Measurements from ENCODE around the gene ZBTB16. TPM values are rescaled to one million over a fixed set of nuclear protein-coding genes. Genes with fewer than 3 reads are reported as not detected.

The ZBTB16 gene
- total RNA-seq, 2 experiments from 2014 or later = 11.0 to 11.8 TPM

GRCh38 chr11:114091516-114092397 lies 32.2 kb downstream of the ZBTB16 start:
- POLR2A ChIA-PET = no interaction called here
- H3K4me1 Mint-ChIP-seq = peaks cover 12% of the 10 kb centered on the region
- CTCF ChIA-PET = no interaction called here
- H3K27ac Mint-ChIP-seq = no peak overlapping the region
- no peak for DNase-seq
- H3K36me3 Mint-ChIP-seq (ENCODE audit: low read depth) = peaks cover 5% of the 10 kb centered on the region
- no peaks in the 10 kb centered on the region for H3K9me3 Mint-ChIP-seq
- H3K4me3 Mint-ChIP-seq = no peak overlapping the region
- H3K27me3 Mint-ChIP-seq = peaks cover 2% of the 10 kb centered on the region

GRCh38 chr11:114092478-114092877 lies 33.0 kb downstream of the ZBTB16 start:
- H3K4me1 Mint-ChIP-seq = peaks cover 7% of the 10 kb centered on the region
- no peak for DNase-seq
- no peak overlapping the region for H3K27ac Mint-ChIP-seq
- ChIA-PET POLR2A (no interaction called here), CTCF (no interaction called here)
- peaks cover under 1% of the 10 kb centered on the region for H3K36me3 Mint-ChIP-seq (ENCODE audit: low read depth)
- no peaks in the 10 kb centered on the region for H3K9me3 Mint-ChIP-seq
- no peak overlapping the region for H3K4me3 Mint-ChIP-seq
- peaks cover 6% of the 10 kb centered on the region for H3K27me3 Mint-ChIP-seq

- H3K4me3 Mint-ChIP-seq = no peak overlapping the region
- H3K27me3 Mint-ChIP-seq = peaks cover 6% of the 10 kb centered on the region
- ChIA-PET POLR2A (no interaction called here), CTCF (no interaction called here)
- H3K36me3 Mint-ChIP-seq (ENCODE audit: low read depth) = no peaks in the 10 kb centered on the region
- no peak for DNase-seq
- no peaks in the 10 kb centered on the region for H3K9me3 Mint-ChIP-seq
- peaks cover 3% of the 10 kb centered on the region for H3K4me1 Mint-ChIP-seq
- H3K27ac Mint-ChIP-seq = no peak overlapping the region
These were observed 33.4 kb downstream of the ZBTB16 start for GRCh38 chr11:114092953-114093352.

GRCh38 chr11:114094516-114094915 lies 35.0 kb downstream of the ZBTB16 start:
- H3K4me3 Mint-ChIP-seq = no peak overlapping the region
- POLR2A ChIA-PET = interaction anchor here (1.0 kb wide), 1 partner anchor 50 kb away, joined by 3 read pairs; no protein-coding TSS in a partner anchor

GRCh38 chr11:114095899-114096298 lies 36.4 kb downstream of the ZBTB16 start:
- POLR2A ChIA-PET = no interaction called here
- Mint-ChIP-seq H3K9me3 (no peaks in the 10 kb centered on the region), H3K4me1 (peaks cover 13% of the 10 kb centered on the region)

More at GRCh38 chr11:114094516-114094915, 35.0 kb downstream of the ZBTB16 start:
- no peaks in the 10 kb centered on the region for H3K9me3 Mint-ChIP-seq
- H3K4me1 Mint-ChIP-seq = peaks cover 8% of the 10 kb centered on the region
- no peak for DNase-seq
- CTCF ChIA-PET = no interaction called here
- H3K27me3 Mint-ChIP-seq = peaks cover 6% of the 10 kb centered on the region
- no peaks in the 10 kb centered on the region for H3K36me3 Mint-ChIP-seq (ENCODE audit: low read depth)
- H3K27ac Mint-ChIP-seq = no peak overlapping the region

GRCh38 chr11:114097832-114098231 lies 38.3 kb downstream of the ZBTB16 start:
- DNase-seq = no peak
- POLR2A ChIA-PET = no interaction called here
- no peak overlapping the region for H3K4me3 Mint-ChIP-seq

More at GRCh38 chr11:114095899-114096298, 36.4 kb downstream of the ZBTB16 start:
- H3K36me3 Mint-ChIP-seq (ENCODE audit: low read depth) = no peaks in the 10 kb centered on the region
- no peak overlapping the region for H3K4me3 Mint-ChIP-seq
- H3K27ac Mint-ChIP-seq = no peak overlapping the region
- CTCF ChIA-PET = no interaction called here
- DNase-seq = no peak
- peaks cover 6% of the 10 kb centered on the region for H3K27me3 Mint-ChIP-seq

GRCh38 chr11:114098927-114099326 lies 39.4 kb downstream of the ZBTB16 start:
- H3K4me3 Mint-ChIP-seq = no peak overlapping the region

More at GRCh38 chr11:114097832-114098231, 38.3 kb downstream of the ZBTB16 start:
- no peaks in the 10 kb centered on the region for H3K9me3 Mint-ChIP-seq
- peaks cover 8% of the 10 kb centered on the region for H3K27me3 Mint-ChIP-seq
- CTCF ChIA-PET = no interaction called here
- no peaks in the 10 kb centered on the region for H3K36me3 Mint-ChIP-seq (ENCODE audit: low read depth)
- H3K4me1 Mint-ChIP-seq = peaks cover 28% of the 10 kb centered on the region
- no peak overlapping the region for H3K27ac Mint-ChIP-seq

GRCh38 chr11:114099392-114100178 lies 40.1 kb downstream of the ZBTB16 start:
- POLR2A ChIA-PET = interaction anchor here (0.6 to 1.0 kb wide), 2 partner anchors 10 to 216 kb away, joined by 3 to 4 read pairs; no protein-coding TSS in a partner anchor
- H3K27me3 Mint-ChIP-seq = peaks cover 8% of the 10 kb centered on the region
- H3K4me1 Mint-ChIP-seq = peaks cover 45% of the 10 kb centered on the region
- CTCF ChIA-PET = interaction anchor here (1.2 kb wide), 1 partner anchor 73 kb away, joined by 3 read pairs; no protein-coding TSS in a partner anchor
- no peaks in the 10 kb centered on the region for H3K36me3 Mint-ChIP-seq (ENCODE audit: low read depth)
- H3K27ac Mint-ChIP-seq = no peak overlapping the region
- no peak overlapping the region for H3K4me3 Mint-ChIP-seq
- H3K9me3 Mint-ChIP-seq = no peaks in the 10 kb centered on the region
- no peak for DNase-seq

More at GRCh38 chr11:114098927-114099326, 39.4 kb downstream of the ZBTB16 start:
- Mint-ChIP-seq H3K9me3 (no peaks in the 10 kb centered on the region), H3K27me3 (peaks cover 8% of the 10 kb centered on the region), H3K36me3 (ENCODE audit: low read depth) (no peaks in the 10 kb centered on the region), H3K27ac (no peak overlapping the region), H3K4me1 (peaks cover 39% of the 10 kb centered on the region)
- ChIA-PET POLR2A (no interaction called here), CTCF (interaction anchor here (1.2 kb wide), 1 partner anchor 73 kb away, joined by 3 read pairs; no protein-coding TSS in a partner anchor)
- no peak for DNase-seq

GRCh38 chr11:114102993-114103896 lies 43.7 kb downstream of the ZBTB16 start:
- CTCF ChIA-PET = no interaction called here
- H3K27ac Mint-ChIP-seq = peak overlapping the region; percentile 76

GRCh38 chr11:114105611-114106010 lies 46.1 kb downstream of the ZBTB16 start:
- peaks cover 52% of the 10 kb centered on the region for H3K4me1 Mint-ChIP-seq
- H3K9me3 Mint-ChIP-seq = no peaks in the 10 kb centered on the region
- no peak overlapping the region for H3K27ac Mint-ChIP-seq
- peaks cover 24% of the 10 kb centered on the region for H3K27me3 Mint-ChIP-seq
- no peaks in the 10 kb centered on the region for H3K36me3 Mint-ChIP-seq (ENCODE audit: low read depth)
- no peak overlapping the region for H3K4me3 Mint-ChIP-seq
- ChIA-PET CTCF (interaction anchor here (0.6 kb wide), 1 partner anchor 143 kb away, joined by 3 read pairs; no protein-coding TSS in a partner anchor), POLR2A (no interaction called here)
- no peak for DNase-seq

More at GRCh38 chr11:114102993-114103896, 43.7 kb downstream of the ZBTB16 start:
- Mint-ChIP-seq H3K36me3 (ENCODE audit: low read depth) (no peaks in the 10 kb centered on the region), H3K4me3 (no peak overlapping the region), H3K9me3 (no peaks in the 10 kb centered on the region), H3K4me1 (peaks cover 51% of the 10 kb centered on the region), H3K27me3 (peaks cover 8% of the 10 kb centered on the region)
- peak; percentile 31 for DNase-seq
- POLR2A ChIA-PET = no interaction called here

GRCh38 chr11:114106047-114106446 lies 46.5 kb downstream of the ZBTB16 start:
- no peak overlapping the region for H3K27ac Mint-ChIP-seq
- peaks cover 52% of the 10 kb centered on the region for H3K4me1 Mint-ChIP-seq

GRCh38 chr11:114106986-114107385 lies 47.5 kb downstream of the ZBTB16 start:
- Mint-ChIP-seq H3K27ac (no peak overlapping the region), H3K36me3 (ENCODE audit: low read depth) (no peaks in the 10 kb centered on the region), H3K9me3 (no peaks in the 10 kb centered on the region), H3K27me3 (peaks cover 35% of the 10 kb centered on the region), H3K4me1 (peaks cover 51% of the 10 kb centered on the region), H3K4me3 (no peak overlapping the region)
- no peak for DNase-seq
- POLR2A ChIA-PET = interaction anchor here (1.5 kb wide), 1 partner anchor 47 kb away, joined by 3 read pairs; the partner anchor contains the start of gene ZBTB16
- CTCF ChIA-PET = interaction anchor here (2.5 kb wide), 1 partner anchor 154 kb away, joined by 8 read pairs; no protein-coding TSS in a partner anchor

More at GRCh38 chr11:114106047-114106446, 46.5 kb downstream of the ZBTB16 start:
- peaks cover 29% of the 10 kb centered on the region for H3K27me3 Mint-ChIP-seq
- POLR2A ChIA-PET = no interaction called here
- no peak overlapping the region for H3K4me3 Mint-ChIP-seq
- no peaks in the 10 kb centered on the region for H3K36me3 Mint-ChIP-seq (ENCODE audit: low read depth)
- CTCF ChIA-PET = interaction anchor here (2.5 kb wide), 1 partner anchor 155 kb away, joined by 8 read pairs; no protein-coding TSS in a partner anchor
- no peak for DNase-seq
- no peaks in the 10 kb centered on the region for H3K9me3 Mint-ChIP-seq
